Left lung (tissue), 10 donors: Measurements from ENCODE around the gene ACSF3. TPM values are rescaled to one million over a fixed set of nuclear protein-coding genes. Genes with fewer than 3 reads are reported as not detected.

Source experiments
- ATAC-seq: fragments of 200-7000 bp; cut with Tn5 transposase; one replicate; pipeline ENCODE4 v1.9.1; 2020; ENCODE audit warnings: moderate library complexity
- DNase-seq, 4 donors: peaks; one replicate each; pipeline ENCODE4 v3.0.0-alpha.2; 2013 to 2020
- H3K27ac ChIP-seq, 2 donors: fragments of 200-600 bp; sonication (generic) in 1 of 2; one replicate each; pipeline versions ENCODE4 v1.5.0 to v1.8.0; 2020 to 2021
- H3K27me3 ChIP-seq, 2 donors: fragments of 200-600 bp; sonication (generic) in 1 of 2; one replicate each; pipeline versions ENCODE4 v1.5.0 to v1.8.0; 2020 to 2021
- H3K36me3 ChIP-seq, 2 donors: fragments of 200-600 bp; sonication (generic) in 1 of 2; one replicate each; pipeline versions ENCODE4 v1.5.0 to v1.8.0; 2020 to 2021
- H3K4me1 ChIP-seq, 2 donors: fragments of 200-600 bp; one replicate each; pipeline ENCODE4 v1.8.0; 2021
- H3K4me3 ChIP-seq, 2 donors: fragments of 200-600 bp; sonication (generic) in 1 of 2; one replicate each; pipeline versions ENCODE4 v1.5.0 to v1.8.0; 2020 to 2021; ENCODE audit warnings: mild to moderate bottlenecking in 1 of 2
- H3K9me3 ChIP-seq, 2 donors: fragments of 200-600 bp; sonication (generic) in 1 of 2; one replicate each; pipeline versions ENCODE4 v1.5.0 to v1.8.0; 2020 to 2021
- intact Hi-C, 2 donors: fragments of 100-400 bp; cut with DNase I; formaldehyde crosslinking; loops; one replicate each; pipeline versions ENCODE4 v1.11.2 to v1.14.2; 2022
- polyA plus RNA-seq, 6 donors: library from polyadenylated mRNA; unstranded; fragments of 120-200 nt; gene quantifications; one replicate each; pipeline ENCODE4 v1.2.1, GENCODE V29; 2013; ENCODE audit not compliant: insufficient read length in 6 of 6
- total RNA-seq, 2 donors: library from RNA; stranded (reverse); fragmentation: NEBNext Ultra II Directional; extraction: Animal tissue kit (Norgen Biotek cat#: 25700); gene quantifications; one replicate each; pipeline ENCODE4 v1.2.1, GENCODE V29; 2021
- TF ChIP-seq, protein P1 (sequence below), 2 donors: fragments of 200-600 bp; sonication (generic) in 1 of 2; IDR thresholded peaks; one replicate each; pipeline versions ENCODE4 v1.5.0 to v1.8.0; 2021; ENCODE audit warnings: antibody characterized with exemption in 2 of 2
- donor health status: DM: no; HTN: yes; CAD: no.
- donor health status: DM: no; HTN: no; CAD: no.

Gene ACSF3
- total and polyA plus RNA-seq, 8 donors: 30.0 to 38.4 (median 33.7) TPM

DNA sequence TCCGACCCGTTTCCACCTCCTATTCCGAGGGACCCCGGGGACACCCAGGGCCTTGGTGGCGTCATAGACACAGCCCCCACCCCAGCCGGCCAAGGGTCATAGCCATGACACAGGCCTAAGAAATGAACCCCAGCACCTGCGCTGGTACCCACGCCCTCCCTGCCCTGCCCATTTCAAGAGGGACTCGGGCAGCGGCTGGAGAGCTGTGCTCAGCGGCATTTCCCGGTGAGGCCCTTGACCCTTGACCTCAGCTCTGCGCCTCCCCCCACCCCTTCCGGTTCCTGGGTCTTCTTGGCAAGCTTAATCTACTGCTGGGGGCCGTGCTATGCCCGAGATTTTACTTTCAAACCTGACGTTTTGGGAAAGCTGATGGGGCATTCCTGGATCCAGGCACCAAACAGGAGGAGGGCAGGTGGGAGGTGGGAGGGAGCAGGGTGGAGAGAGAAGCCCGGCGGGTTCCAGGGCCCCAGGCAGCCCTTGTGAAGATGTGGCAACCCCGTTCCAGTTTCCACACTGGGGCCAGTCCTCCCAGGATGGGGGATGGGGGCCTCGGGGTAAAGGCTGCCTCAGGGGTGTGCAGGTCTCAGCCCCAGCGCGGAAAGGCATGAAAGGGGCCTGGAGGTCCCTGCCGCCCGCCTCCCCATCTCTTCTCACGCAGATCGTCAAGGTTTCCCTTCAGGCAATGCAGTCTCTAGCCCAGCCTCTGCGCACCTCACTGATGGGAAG is 106.6 kb downstream of the ACSF3 start, which contains the start of gene SLC22A31:
SLC22A31 (minus strand) TSS at position 414 of the 726 bp plus-strand sequence; CDS start at position 378, 36 bp downstream.
- intact Hi-C loops: no loop called here
- ATAC-seq (peak; percentile 72), DNase-seq (peak in 2 of 4 donors; percentile 76 to 87)
- peak within 1 kb of the TSS; percentile 37 to 51 for H3K4me3 ChIP-seq
- TF ChIP-seq, protein P1, sequence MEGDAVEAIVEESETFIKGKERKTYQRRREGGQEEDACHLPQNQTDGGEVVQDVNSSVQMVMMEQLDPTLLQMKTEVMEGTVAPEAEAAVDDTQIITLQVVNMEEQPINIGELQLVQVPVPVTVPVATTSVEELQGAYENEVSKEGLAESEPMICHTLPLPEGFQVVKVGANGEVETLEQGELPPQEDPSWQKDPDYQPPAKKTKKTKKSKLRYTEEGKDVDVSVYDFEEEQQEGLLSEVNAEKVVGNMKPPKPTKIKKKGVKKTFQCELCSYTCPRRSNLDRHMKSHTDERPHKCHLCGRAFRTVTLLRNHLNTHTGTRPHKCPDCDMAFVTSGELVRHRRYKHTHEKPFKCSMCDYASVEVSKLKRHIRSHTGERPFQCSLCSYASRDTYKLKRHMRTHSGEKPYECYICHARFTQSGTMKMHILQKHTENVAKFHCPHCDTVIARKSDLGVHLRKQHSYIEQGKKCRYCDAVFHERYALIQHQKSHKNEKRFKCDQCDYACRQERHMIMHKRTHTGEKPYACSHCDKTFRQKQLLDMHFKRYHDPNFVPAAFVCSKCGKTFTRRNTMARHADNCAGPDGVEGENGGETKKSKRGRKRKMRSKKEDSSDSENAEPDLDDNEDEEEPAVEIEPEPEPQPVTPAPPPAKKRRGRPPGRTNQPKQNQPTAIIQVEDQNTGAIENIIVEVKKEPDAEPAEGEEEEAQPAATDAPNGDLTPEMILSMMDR (IDR thresholded peaks at IDR 0.05): no peak
- H3K27ac ChIP-seq: peak within 1 kb of the TSS; percentile 48 to 50
- peaks cover 0 to 26% of the 10 kb centered on the region in 2 donors for H3K4me1 ChIP-seq
- peaks cover 0 to 11% of the 10 kb centered on the region in 2 donors for H3K36me3 ChIP-seq
- peaks cover 19 to 84% of the 10 kb centered on the region in 2 donors for H3K27me3 ChIP-seq
- no peaks in the 10 kb centered on the region for H3K9me3 ChIP-seq

DNA sequence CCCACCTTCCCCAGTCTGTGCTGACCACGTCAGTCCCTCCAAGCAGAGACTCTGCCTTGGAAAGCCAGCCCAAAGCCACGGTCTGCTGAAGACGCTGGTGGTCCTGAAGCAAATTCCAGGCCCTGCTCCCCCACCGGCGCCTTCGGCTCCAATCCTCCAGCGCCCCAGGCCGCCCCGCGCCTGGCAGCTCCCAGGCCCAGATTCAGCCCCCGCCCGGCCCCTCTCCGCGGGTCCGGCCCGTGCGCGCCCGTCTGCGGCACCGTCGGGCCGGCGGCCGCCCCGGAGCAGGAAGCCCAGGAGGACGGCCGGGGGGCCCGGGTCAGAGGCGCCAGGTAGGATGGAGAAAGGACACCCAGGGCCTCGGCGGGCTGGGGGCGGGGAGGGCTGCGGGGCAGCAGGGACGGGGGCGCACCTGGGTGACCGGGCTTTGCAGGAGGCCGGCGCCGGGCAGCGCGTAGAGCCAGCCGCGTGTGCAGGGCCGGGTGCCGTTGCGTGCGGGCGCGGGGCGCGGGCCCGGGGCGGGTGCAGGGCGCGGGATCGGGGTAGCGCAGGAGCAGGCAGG is 107.3 kb downstream of the ACSF3 start:
- H3K4me3 ChIP-seq: peak overlapping the region; percentile 37 to 51
- H3K27ac ChIP-seq: peak overlapping the region; percentile 48 to 50
- TF ChIP-seq, protein P1 (IDR thresholded peaks at IDR 0.05): no peak
- peaks cover 0 to 26% of the 10 kb centered on the region in 2 donors for H3K4me1 ChIP-seq
- H3K9me3 ChIP-seq: no peaks in the 10 kb centered on the region
- peak in 1 of 4 donors; percentile 80 for DNase-seq
- ATAC-seq: no peak
- intact Hi-C loops: no loop called here
- peaks cover 0 to 4% of the 10 kb centered on the region in 2 donors for H3K36me3 ChIP-seq
- H3K27me3 ChIP-seq: peaks cover 19 to 90% of the 10 kb centered on the region in 2 donors

DNA sequence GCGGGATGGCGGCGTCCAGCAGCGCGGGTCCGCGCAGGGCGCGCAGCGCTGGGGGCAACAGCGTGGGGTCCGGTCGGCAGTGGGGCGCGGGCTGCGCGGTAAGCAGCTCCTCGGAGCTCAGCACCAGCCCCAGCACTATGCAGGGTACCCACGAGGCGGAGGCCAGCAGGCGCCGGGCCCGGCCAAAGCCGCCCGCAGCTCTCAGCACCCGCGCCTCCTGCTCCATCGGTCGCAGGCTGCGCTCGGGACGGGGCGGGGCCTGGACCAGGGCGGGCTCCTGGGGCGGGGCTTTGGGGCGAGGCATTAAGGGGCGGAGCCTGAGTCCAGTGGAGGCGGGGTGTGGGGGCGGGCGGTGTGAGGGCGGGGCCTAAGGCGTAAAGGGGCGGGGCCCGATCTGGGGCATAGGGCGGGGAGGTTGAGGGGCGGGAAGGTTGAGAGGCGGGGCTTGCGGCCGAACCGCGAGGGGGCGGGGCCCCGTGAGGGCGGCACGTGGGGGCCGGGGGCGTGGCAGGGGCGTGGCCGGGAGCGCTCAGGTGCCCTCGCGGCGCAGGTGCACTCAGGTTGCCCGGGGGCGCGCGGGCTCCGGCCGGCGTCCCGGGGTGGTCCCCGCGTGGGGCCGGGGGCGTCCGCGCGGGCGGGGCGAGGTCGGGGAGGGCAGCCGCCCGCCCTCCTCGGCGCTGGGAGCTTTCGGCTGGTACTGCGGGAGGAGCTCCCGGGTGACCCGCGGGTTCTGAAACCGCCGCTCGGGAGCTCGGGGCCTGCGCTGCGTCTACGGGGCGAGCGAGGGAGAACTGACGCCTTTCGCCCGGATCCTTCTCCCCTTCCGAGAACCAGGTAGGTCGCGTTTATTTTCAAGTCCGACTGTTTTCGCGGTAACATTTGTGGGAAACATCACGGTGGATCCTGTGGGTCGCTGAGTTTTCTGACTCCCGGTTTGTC is 108.1 kb downstream of the ACSF3 start:
- ATAC-seq (peak; percentile 88), DNase-seq (peak in 3 of 4 donors; percentile 71 to 94 (median 88))
- Histone ChIP-seq H3K4me3 (peak overlapping the region; percentile 37 to 51), H3K4me1 (peaks cover 0 to 26% of the 10 kb centered on the region in 2 donors), H3K9me3 (no peaks in the 10 kb centered on the region), H3K27me3 (peaks cover 19 to 94% of the 10 kb centered on the region in 2 donors), H3K27ac (peak overlapping the region in 1 of 2 donors; percentile 50), H3K36me3 (peaks cover 0 to 4% of the 10 kb centered on the region in 2 donors)
- intact Hi-C loops: no loop called here
- TF ChIP-seq, protein P1 (IDR thresholded peaks at IDR 0.05): no peak

DNA sequence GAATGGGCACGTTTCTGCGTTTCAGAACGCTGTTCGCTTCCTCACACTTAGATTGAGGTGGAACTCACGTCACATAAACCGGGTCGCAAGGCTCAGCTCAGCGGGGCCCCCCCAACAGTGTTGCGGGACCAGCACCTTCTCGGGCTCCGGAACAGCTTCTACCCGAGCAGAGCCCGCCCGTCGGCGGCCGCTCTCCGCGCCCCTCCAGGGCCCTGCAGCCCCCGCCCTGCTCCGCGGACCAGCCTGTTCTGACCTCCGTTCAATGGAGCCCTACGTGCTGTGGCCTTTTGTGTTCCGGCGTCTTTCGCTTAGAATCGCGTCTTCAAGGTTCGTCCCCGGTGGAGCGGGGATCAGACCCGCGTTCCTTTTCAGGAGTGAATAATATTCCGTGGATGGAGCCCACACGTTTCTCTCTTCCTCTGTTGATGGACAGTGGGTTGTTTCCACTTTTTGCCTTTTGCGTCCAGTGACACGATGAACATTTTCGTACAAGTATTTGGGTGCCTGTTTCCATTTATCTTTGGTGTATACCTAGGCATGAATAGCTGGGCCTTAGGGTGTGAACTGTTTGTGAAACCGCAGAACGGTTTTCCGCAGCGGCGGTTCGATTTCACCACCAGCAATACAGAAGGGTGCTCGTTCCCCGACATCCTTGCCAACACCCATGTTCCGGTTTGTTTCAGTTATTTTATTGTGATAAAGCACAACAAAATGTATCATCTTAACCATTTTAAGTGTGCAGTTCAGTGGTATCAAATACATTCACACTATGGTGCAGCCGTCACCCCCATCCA is 109.0 kb downstream of the ACSF3 start:
- H3K4me3 ChIP-seq: peak overlapping the region; percentile 13 to 51

More for the DNA sequence above, 109.0 kb downstream of the ACSF3 start:
- no peaks in the 10 kb centered on the region for H3K9me3 ChIP-seq
- TF ChIP-seq, protein P1 (IDR thresholded peaks at IDR 0.05): no peak
- no peak for ATAC-seq
- peaks cover 19 to 87% of the 10 kb centered on the region in 2 donors for H3K27me3 ChIP-seq
- H3K36me3 ChIP-seq: no peaks in the 10 kb centered on the region
- peaks cover 0 to 26% of the 10 kb centered on the region in 2 donors for H3K4me1 ChIP-seq
- no peak overlapping the region for H3K27ac ChIP-seq
- DNase-seq: peak in 1 of 4 donors; percentile 55
- intact Hi-C loops: no loop called here

Other genes starting within 250 kb of the ACSF3 start
- gene GALNS, start 236.9 kb upstream of the ACSF3 start, total RNA-seq: 10 to 100 TPM; 46.3 to 46.5 TPM
- 10 to 100 TPM; 23.8 to 38.2 (median 29.7) TPM for gene GALNS, start 236.9 kb upstream of the ACSF3 start, polyA plus RNA-seq
- gene TRAPPC2L, start 236.7 kb upstream of the ACSF3 start, total RNA-seq: 10 to 100 TPM; 47.3 to 51.1 TPM
- 10 to 100 TPM; 60.7 to 74.4 (median 71.6) TPM for gene TRAPPC2L, start 236.7 kb upstream of the ACSF3 start, polyA plus RNA-seq
- not detected for gene PABPN1L, start 227.2 kb upstream of the ACSF3 start, total RNA-seq
- gene PABPN1L, start 227.2 kb upstream of the ACSF3 start, polyA plus RNA-seq: under 1 TPM in 1 of 6 donors, not detected in 5; 0.12 TPM
- gene CBFA2T3, start 116.6 kb upstream of the ACSF3 start, total RNA-seq: 10 to 100 TPM in 1 of 2 donors, 1 to 10 TPM in 1; 8.9 to 10.4 TPM
- gene CBFA2T3, start 116.6 kb upstream of the ACSF3 start, polyA plus RNA-seq: 1 to 10 TPM; 3.8 to 6.8 (median 4.8) TPM
- gene CDH15, start 77.9 kb downstream of the ACSF3 start, total RNA-seq: 1 to 10 TPM; 1.6 to 4.2 TPM
- under 1 TPM; 0.29 to 0.58 (median 0.37) TPM for gene CDH15, start 77.9 kb downstream of the ACSF3 start, polyA plus RNA-seq
- 100 to 1,000 TPM; 171 to 283 TPM for gene SLC22A31, start 106.7 kb downstream of the ACSF3 start, total RNA-seq
- gene SLC22A31, start 106.7 kb downstream of the ACSF3 start, polyA plus RNA-seq: 1 to 10 TPM in 3 of 6 donors, under 1 TPM in 3; 0.70 to 2.5 (median 1.1) TPM
- gene ZNF778, start 123.9 kb downstream of the ACSF3 start, total RNA-seq: 1 to 10 TPM; 8.1 to 9.5 TPM
- gene ZNF778, start 123.9 kb downstream of the ACSF3 start, polyA plus RNA-seq: 1 to 10 TPM; 4.0 to 6.4 (median 5.7) TPM